Spleen (tissue), 11 donors: ENCODE measurements around the gene NCLN. TPM values are rescaled to one million over a fixed set of nuclear protein-coding genes. Genes with fewer than 3 reads are reported as not detected.

Source experiments
- DNase-seq: peaks from one replicate; pipeline ENCODE4 v3.0.0-alpha.2; 2020
- H3K27ac ChIP-seq, 8 donors: fragments of 200-600 bp; sonication (generic) in 7 of 8; 1 replicate in 4 of 8; 2 replicates in 4 of 8; pipeline versions ENCODE4 v1.5.0 to v1.8.0; 2016 to 2021; ENCODE audit warnings: inconsistent platforms in 4 of 8, mild to moderate bottlenecking in 4 of 8, moderate library complexity in 1 of 8
- H3K27me3 ChIP-seq, 7 donors: fragments of 200-600 bp; sonication (generic) in 6 of 7; replicated peaks in 1 of 7; 1 replicate in 4 of 7; 2 replicates in 3 of 7; pipeline versions ENCODE4 v1.5.0 to v1.8.0; 2016 to 2021; ENCODE audit warnings: inconsistent platforms in 3 of 7, mild to moderate bottlenecking in 1 of 7
- H3K36me3 ChIP-seq, 6 donors: fragments of 200-600 bp; sonication (generic) in 5 of 6; 1 replicate in 4 of 6; 2 replicates in 2 of 6; pipeline versions ENCODE4 v1.5.0 to v1.8.0; 2016 to 2021; ENCODE audit warnings: inconsistent platforms in 2 of 6
- H3K4me1 ChIP-seq, 6 donors: fragments of 200-600 bp; sonication (generic) in 5 of 6; 1 replicate in 3 of 6; 2 replicates in 3 of 6; pipeline versions ENCODE4 v1.5.0 to v1.8.0; 2016 to 2021; ENCODE audit warnings: inconsistent platforms in 3 of 6
- H3K4me3 ChIP-seq, 8 donors: fragments of 200-600 bp; sonication (generic) in 7 of 8; 1 replicate in 4 of 8; 2 replicates in 4 of 8; pipeline versions ENCODE4 v1.5.0 to v1.8.0; 2016 to 2021; ENCODE audit warnings: inconsistent platforms in 4 of 8, mild to moderate bottlenecking in 4 of 8, moderate library complexity in 2 of 8
- H3K9me3 ChIP-seq, 8 donors: fragments of 200-600 bp; sonication (generic) in 7 of 8; 1 replicate in 4 of 8; 2 replicates in 4 of 8; pipeline versions ENCODE4 v1.5.0 to v1.8.0; 2016 to 2021; ENCODE audit warnings: inconsistent platforms in 4 of 8
- POLR2A ChIP-seq, 3 donors: fragments of 450-650 bp; IDR thresholded peaks; one replicate each; pipeline ENCODE4 v1.5.1; 2017; ENCODE audit warnings: antibody characterized with exemption in 3 of 3, mild to moderate bottlenecking in 1 of 3
- POLR2AphosphoS5 ChIP-seq, 3 donors: sonication (generic); formaldehyde crosslinking; IDR thresholded peaks; one replicate each; pipeline ENCODE4 v1.5.1; 2017; ENCODE audit warnings: antibody characterized with exemption in 3 of 3
- WGBS, 5 donors: extraction: QIAGEN DNeasy Blood & Tissue Kit in 3 of 5; methylation state at CpG; one replicate each; pipeline versions ENCODE4 v1.1.5 to v1.1.7; 2013 to 2018; 5-methylcytosine and 5-hydroxymethylcytosine counted together
- intact Hi-C: fragments of 100-400 bp; cut with DNase I; formaldehyde crosslinking; loops from one replicate; pipeline ENCODE4 v1.15.0; 2023; ENCODE audit warnings: low total_unique reads
- polyA plus RNA-seq, 3 donors: library from polyadenylated mRNA; stranded (reverse); fragments of 200-250 nt; gene quantifications; one replicate each; pipeline ENCODE4 v1.2.1, GENCODE V29; 2013
- total RNA-seq, 7 donors: library from RNA; depleted of rRNA in 3 of 7; stranded (reverse); fragments of >200 nt in 3 of 7; fragmentation: NEBNext Ultra II Directional in 4 of 7; extraction: Animal tissue kit (Norgen Biotek cat#: 25700) in 4 of 7; gene quantifications; one replicate each; pipeline versions ENCODE4 v1.1.0 to v1.2.1, GENCODE V29; 2016 to 2021
- TF ChIP-seq, protein P1 (sequence below), 11 experiments: fragments of 200-600 bp in 7 of 11; fragments of 450-650 bp in 4 of 11; sonication (generic) in 4 of 11; IDR thresholded peaks in 8 of 11; conservative IDR thresholded peaks in 3 of 11; 1 replicate in 7 of 11; 2 replicates in 4 of 11; pipeline versions ENCODE4 v1.4.0 to v1.8.0; 2016 to 2021; ENCODE audit warnings: antibody characterized with exemption in 11 of 11, inconsistent platforms in 4 of 11, mild to moderate bottlenecking in 1 of 11
- donor health status: healthy with polysubstance abuse.
- donor health status: DM: no; HTN: no; CAD: no; lungs with moderate emphysema.
- donor health status: DM: no; HTN: no; CAD: no.
- donor health status: Bipolar disorder and iron deficiency.
- donor health status: healthy.
- donor health status: DM: no; HTN: no; CAD: no.
- donor health status: DM: yes; HTN: yes; CAD: no.

Gene NCLN
- total and polyA plus RNA-seq, 10 donors: 37.8 to 89.5 (median 48.9) TPM

DNA sequence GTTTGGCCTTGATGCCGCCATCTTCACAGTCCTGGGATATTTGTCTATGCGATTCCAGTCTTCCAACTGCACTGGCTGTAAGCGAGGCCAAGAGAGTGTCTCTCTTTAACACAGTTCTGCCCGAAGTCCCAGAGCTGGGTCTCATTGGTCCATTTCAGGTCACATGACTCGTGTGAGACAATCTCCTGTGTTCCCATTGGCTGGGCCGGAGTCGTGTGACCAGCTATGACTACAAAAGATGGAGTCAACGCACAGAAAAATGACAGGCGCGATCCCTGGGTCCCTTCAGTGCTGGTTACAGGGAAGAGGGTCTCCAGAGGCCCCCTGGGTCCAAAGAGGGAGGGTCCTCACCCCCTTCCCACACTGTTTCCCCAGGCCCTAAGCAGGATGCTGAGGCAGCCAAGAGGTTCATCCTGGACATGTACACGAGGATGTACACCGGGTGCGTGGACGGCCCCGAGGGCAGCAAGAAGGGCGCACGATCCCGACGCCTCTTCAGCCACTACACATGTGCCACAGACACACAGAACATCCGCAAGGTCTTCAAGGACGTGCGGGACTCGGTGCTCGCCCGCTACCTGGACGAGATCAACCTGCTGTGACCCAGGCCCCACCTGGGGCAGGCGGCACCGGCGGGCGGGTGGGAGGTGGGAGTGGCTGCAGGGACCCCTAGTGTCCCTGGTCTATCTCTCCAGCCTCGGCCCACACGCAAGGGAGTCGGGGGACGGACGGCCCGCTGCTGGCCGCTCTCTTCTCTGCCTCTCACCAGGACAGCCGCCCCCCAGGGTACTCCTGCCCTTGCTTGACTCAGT, 23.1 kb upstream of the NCLN start:
- peaks cover 0 to 38% (median 14%) of the 10 kb centered on the region in 6 donors for H3K4me1 ChIP-seq
- H3K9me3 ChIP-seq: peaks cover 0 to 5% (median 0%) of the 10 kb centered on the region in 8 donors
- WGBS, 5 donors: 69 to 82% (median 79%) methylated on average over 35 to 38 of the region's 38 CpGs
- H3K27me3 ChIP-seq: no peaks in the 10 kb centered on the region
- intact Hi-C loops: loop anchor here (5.0 kb wide), 1 partner anchor 205 kb away; no protein-coding TSS in a partner anchor
- H3K36me3 ChIP-seq: peaks cover 0 to 45% (median 0%) of the 10 kb centered on the region in 6 donors
- H3K4me3 ChIP-seq: peak overlapping the region in 1 of 8 donors; percentile 58
- no peak for TF ChIP-seq POLR2AphosphoS5 (IDR thresholded peaks at IDR 0.05)
- no peak for DNase-seq
- H3K27ac ChIP-seq: peak overlapping the region in 2 of 8 donors; percentile 93 to 97

GRCh38 chr19:3163230-3163886, 22.4 kb upstream of the NCLN start:
- peak; percentile 94 for DNase-seq
- peaks cover 0 to 37% (median 0%) of the 10 kb centered on the region in 6 donors for H3K36me3 ChIP-seq
- peaks cover 0 to 5% (median 0%) of the 10 kb centered on the region in 8 donors for H3K9me3 ChIP-seq
- peak overlapping the region in 1 of 8 donors; percentile 58 for H3K4me3 ChIP-seq
- H3K4me1 ChIP-seq: peaks cover 0 to 38% (median 14%) of the 10 kb centered on the region in 6 donors
- no peaks in the 10 kb centered on the region for H3K27me3 ChIP-seq
- intact Hi-C loops: loop anchor here (5.0 kb wide), 1 partner anchor 206 kb away; no protein-coding TSS in a partner anchor
- H3K27ac ChIP-seq: peak overlapping the region in 5 of 8 donors; percentile 77 to 97 (median 92)
- WGBS, 5 donors: 28 to 43% (median 32%) methylated on average over 21 to 27 of the region's 27 CpGs
- TF ChIP-seq POLR2A (IDR thresholded peaks at IDR 0.05) (no peak), POLR2AphosphoS5 (IDR thresholded peaks at IDR 0.05) (peak in 1 of 3 donors; percentile 21)
- TF ChIP-seq, protein P1, sequence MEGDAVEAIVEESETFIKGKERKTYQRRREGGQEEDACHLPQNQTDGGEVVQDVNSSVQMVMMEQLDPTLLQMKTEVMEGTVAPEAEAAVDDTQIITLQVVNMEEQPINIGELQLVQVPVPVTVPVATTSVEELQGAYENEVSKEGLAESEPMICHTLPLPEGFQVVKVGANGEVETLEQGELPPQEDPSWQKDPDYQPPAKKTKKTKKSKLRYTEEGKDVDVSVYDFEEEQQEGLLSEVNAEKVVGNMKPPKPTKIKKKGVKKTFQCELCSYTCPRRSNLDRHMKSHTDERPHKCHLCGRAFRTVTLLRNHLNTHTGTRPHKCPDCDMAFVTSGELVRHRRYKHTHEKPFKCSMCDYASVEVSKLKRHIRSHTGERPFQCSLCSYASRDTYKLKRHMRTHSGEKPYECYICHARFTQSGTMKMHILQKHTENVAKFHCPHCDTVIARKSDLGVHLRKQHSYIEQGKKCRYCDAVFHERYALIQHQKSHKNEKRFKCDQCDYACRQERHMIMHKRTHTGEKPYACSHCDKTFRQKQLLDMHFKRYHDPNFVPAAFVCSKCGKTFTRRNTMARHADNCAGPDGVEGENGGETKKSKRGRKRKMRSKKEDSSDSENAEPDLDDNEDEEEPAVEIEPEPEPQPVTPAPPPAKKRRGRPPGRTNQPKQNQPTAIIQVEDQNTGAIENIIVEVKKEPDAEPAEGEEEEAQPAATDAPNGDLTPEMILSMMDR (IDR thresholded peaks at IDR 0.05 in 8 of 11, conservative IDR thresholded peaks at IDR 0.05 in 3 of 11): peak; percentile 79 to 98 (median 92)

DNA sequence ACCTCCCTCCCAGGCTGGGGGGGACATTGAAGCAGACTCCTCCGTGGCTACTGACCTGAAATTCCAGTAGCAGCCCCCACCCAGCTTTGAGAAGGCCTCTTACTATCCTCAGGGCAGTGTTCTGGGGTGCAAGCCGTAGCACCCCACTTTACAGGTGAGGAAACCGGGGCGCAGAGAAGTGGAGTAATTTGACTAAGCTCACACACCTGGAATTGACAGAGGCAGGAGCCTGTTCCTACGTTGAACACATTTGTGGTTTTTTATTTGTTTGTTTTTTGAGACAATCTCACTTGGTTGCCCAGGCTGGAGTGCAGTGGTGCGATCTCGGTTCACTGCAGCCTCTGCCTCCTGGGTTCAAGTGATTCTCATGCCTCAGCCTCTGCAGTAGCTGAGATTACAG, 21.8 kb upstream of the NCLN start:
- H3K9me3 ChIP-seq: peaks cover 0 to 5% (median 0%) of the 10 kb centered on the region in 8 donors
- peak overlapping the region in 1 of 8 donors; percentile 58 for H3K4me3 ChIP-seq
- TF ChIP-seq, protein P1 (IDR thresholded peaks at IDR 0.05 in 8 of 11, conservative IDR thresholded peaks at IDR 0.05 in 3 of 11): no peak
- no peak for TF ChIP-seq POLR2A (IDR thresholded peaks at IDR 0.05)
- no peak for TF ChIP-seq POLR2AphosphoS5 (IDR thresholded peaks at IDR 0.05)
- 62 to 86% (median 77%) methylated on average over 7 of the region's 7 CpGs for WGBS, 5 donors
- H3K27me3 ChIP-seq: no peaks in the 10 kb centered on the region
- intact Hi-C loops: loop anchor here (5.0 kb wide), 1 partner anchor 207 kb away; no protein-coding TSS in a partner anchor
- H3K36me3 ChIP-seq: peaks cover 0 to 31% (median 0%) of the 10 kb centered on the region in 6 donors
- DNase-seq: no peak
- H3K27ac ChIP-seq: peak overlapping the region in 7 of 8 donors; percentile 77 to 97 (median 90)
- H3K4me1 ChIP-seq: peaks cover 0 to 41% (median 14%) of the 10 kb centered on the region in 6 donors

DNA sequence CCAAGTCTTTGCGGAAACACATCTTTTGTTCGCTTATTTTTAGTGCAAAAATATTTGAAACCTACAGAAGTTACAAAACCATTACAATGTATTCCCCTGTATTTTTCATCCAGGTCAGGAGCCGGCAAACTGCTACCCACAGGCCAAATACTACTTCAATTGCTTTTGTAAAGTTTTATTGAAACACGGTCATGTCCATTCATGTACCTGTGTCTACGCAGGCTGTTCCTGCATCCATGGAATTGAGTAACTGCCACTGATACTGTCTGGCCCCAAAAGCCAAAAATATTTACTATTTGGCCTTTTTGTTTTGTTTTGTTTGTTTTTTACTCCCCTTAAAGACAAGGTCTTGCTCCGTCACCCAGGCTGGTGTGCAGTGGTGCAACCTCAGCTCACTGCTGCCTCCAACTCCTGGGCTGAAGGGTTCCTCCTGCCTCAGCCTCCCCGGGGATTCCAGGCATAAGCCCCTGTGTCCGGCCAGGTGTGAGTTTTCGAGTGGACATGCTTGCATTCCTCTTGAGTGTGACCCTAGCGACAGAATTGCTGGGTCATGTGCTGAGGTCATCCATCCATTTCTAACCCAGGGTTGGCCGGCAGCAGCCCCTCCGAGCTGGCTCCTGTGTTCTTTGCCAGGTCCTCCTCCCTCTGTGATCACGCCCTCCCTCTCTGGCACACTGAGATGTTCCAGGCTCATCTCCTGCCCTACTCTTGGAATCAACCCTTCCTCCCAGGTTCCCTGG, 18.0 kb upstream of the NCLN start:
- intact Hi-C loops: no loop called here
- no peak overlapping the region for H3K27ac ChIP-seq
- DNase-seq: no peak

More for the DNA sequence above, 18.0 kb upstream of the NCLN start:
- Histone ChIP-seq H3K4me1 (peaks cover 0 to 73% (median 15%) of the 10 kb centered on the region in 6 donors), H3K9me3 (peaks cover 0 to 5% (median 0%) of the 10 kb centered on the region in 8 donors), H3K27me3 (no peaks in the 10 kb centered on the region), H3K4me3 (no peak overlapping the region), H3K36me3 (peaks cover 0 to 5% (median 0%) of the 10 kb centered on the region in 6 donors)
- WGBS, 5 donors: 73 to 87% (median 79%) methylated on average over 13 of the region's 13 CpGs
- no peak for TF ChIP-seq POLR2A (IDR thresholded peaks at IDR 0.05)
- no peak for TF ChIP-seq POLR2AphosphoS5 (IDR thresholded peaks at IDR 0.05)
- TF ChIP-seq, protein P1 (IDR thresholded peaks at IDR 0.05 in 8 of 11, conservative IDR thresholded peaks at IDR 0.05 in 3 of 11): no peak
